ENCODE results near the gene PAPOLG.

The PAPOLG gene

DNA sequence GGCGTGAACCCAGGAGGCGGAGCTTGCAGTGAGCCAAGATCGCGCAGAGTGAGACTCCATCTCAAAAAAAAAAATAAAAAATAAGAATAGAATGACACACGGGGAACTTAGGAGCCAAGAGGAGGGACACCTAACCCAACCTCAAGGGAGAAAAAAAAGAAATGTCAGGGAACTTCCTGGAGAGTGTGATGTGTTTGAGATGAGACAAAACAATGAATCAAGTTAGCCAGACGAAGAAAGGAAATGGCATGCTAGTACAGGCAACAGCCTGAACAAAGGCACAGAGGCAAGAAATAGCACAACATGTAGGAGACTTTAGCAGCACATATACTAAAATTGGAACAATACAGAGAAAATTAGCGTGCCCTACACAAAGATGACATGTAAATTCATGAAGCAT, 36.7 kb upstream of the PAPOLG start:
- in situ Hi-C loops (cut with MboI; ENCODE audit: low sequenced_read_pairs, unreplicated experiment) = no loop called here
- DNase-seq (ENCODE audit: low spot score) = no peak
- no peak for TF ChIP-seq CTCF (IDR thresholded peaks at IDR 0.05; ENCODE audit: borderline replicate concordance, control extremely low read depth, extremely low read depth, insufficient read depth, missing control alignments)

DNA sequence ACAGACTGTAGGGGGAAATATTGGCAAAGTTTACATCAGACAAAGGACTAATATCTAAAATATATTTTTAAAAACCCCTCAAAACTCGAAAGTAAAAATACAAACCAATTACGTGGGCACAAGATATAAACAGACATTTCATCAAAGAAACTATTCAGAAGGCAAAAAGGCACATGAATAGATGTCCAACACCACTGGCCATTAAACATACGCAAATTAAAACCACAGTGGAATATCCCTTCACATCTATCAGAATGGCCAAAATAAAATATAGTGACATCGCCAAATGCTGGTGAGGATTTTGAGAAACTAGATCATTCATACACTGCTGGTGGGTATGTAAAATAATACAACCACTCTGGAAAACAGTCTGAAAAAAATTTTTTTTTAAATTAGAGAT, 30.6 kb upstream of the PAPOLG start:
- in situ Hi-C loops (cut with MboI; ENCODE audit: low sequenced_read_pairs, unreplicated experiment) = no loop called here
- DNase-seq (ENCODE audit: low spot score) = no peak
- TF ChIP-seq CTCF (IDR thresholded peaks at IDR 0.05; ENCODE audit: borderline replicate concordance, control extremely low read depth, extremely low read depth, insufficient read depth, missing control alignments) = no peak

DNA sequence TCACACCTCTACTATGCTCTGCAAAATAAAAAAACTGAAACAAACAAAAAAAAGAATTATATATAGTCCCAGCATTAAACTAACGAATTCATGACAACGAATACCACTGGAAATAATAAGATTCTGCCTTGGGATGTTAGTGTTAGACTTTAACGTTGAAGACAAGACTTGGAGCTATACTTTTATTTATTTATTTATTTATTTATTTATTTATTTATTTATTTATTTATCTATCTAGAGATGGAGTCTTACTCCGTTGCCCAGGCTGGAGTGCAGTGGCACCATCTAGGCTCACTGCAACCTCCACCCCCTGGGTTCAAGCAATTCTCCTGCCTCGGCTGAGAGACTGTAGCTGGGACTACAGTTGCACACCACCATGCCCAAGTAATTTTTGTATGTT, 27.2 kb upstream of the PAPOLG start:
- in situ Hi-C loops (cut with MboI; ENCODE audit: low sequenced_read_pairs, unreplicated experiment) = no loop called here
- TF ChIP-seq CTCF (IDR thresholded peaks at IDR 0.05; ENCODE audit: borderline replicate concordance, control extremely low read depth, extremely low read depth, insufficient read depth, missing control alignments) = no peak
- DNase-seq (ENCODE audit: low spot score) = no peak

DNA sequence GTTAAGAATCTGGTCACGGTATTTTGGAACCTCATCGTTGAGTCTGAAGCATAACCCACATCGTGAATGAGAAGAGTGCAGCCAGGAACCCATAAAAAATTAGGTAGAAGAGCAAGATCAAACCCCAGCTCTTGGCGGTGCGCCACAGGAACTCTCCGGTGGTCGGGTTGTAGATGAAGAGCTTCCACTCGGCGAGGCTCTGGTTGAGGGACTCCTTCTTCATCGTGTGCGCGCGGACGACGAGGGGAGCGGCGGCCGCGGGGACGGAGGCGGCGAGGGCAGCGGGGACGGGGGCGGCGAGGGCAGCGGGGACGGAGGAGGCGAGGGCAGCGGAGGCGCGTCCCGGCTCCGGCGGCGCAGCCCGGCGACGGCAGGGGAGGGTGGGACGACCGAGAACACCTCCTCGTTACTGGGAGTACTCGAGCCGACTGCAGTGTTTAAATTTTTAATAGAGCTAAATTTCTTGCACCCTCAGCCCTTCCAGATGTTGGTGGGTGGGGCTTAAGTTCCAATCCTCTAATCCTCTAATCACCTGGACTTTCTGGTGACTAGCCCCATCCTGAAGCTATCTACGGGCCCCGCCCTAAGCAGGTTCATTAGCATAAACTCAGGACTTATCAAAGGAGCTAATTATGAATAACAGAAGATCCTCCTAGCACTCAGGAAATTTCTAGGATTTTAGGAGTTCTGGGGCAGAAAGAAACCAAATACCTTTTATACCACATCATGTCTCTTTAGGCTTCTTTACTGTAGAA, 20.4 kb upstream of the PAPOLG start:
- no peak for TF ChIP-seq CTCF (IDR thresholded peaks at IDR 0.05; ENCODE audit: borderline replicate concordance, control extremely low read depth, extremely low read depth, insufficient read depth, missing control alignments)
- DNase-seq (ENCODE audit: low spot score) = no peak
- in situ Hi-C loops (cut with MboI; ENCODE audit: low sequenced_read_pairs, unreplicated experiment) = no loop called here

DNA sequence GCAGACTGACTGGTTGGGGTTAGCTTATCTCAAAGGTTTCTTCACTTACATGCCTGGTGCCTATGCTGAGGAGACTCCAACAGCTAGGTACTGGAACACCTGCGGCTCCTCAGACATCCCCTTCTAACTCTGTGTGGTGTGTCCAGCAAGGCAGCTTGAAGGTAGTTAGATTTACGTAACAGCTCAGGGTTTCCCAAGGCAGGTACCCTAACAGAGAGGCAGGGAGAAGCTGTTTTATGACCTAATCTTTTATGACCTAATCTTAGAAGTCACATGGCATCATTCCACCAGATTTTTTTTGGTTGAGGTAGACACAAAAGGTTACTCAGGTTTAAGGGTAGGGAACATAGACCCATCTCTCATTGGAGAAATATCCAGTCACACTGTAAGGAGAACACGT, 17.4 kb upstream of the PAPOLG start:
- DNase-seq (ENCODE audit: low spot score) = no peak
- in situ Hi-C loops (cut with MboI; ENCODE audit: low sequenced_read_pairs, unreplicated experiment) = no loop called here
- TF ChIP-seq CTCF (IDR thresholded peaks at IDR 0.05; ENCODE audit: borderline replicate concordance, control extremely low read depth, extremely low read depth, insufficient read depth, missing control alignments) = no peak

- TF ChIP-seq CTCF (IDR thresholded peaks at IDR 0.05; ENCODE audit: borderline replicate concordance, control extremely low read depth, extremely low read depth, insufficient read depth, missing control alignments) = no peak
- in situ Hi-C loops (cut with MboI; ENCODE audit: low sequenced_read_pairs, unreplicated experiment) = no loop called here
- DNase-seq (ENCODE audit: low spot score) = no peak
These were observed 16.9 kb upstream of the PAPOLG start for GRCh38 chr2:60739156-60739555.

Data from GM13976 (cell line).